ENCODE results near the gene EXOC4.
"Not testable (repeated sequence)": the region's sequence is repeated elsewhere in the genome, so short reads cannot be mapped to it uniquely, and the experiment has no call there.

The EXOC4 gene

GRCh38 chr7:134058980-134059379, 806.1 kb downstream of the EXOC4 start:
- no peak for DNase-seq

GRCh38 chr7:134059921-134060320, 807.0 kb downstream of the EXOC4 start:
- no peak for DNase-seq

GRCh38 chr7:134060874-134061273, 808.0 kb downstream of the EXOC4 start:
- no peak for DNase-seq

- no peak for DNase-seq
Measured at GRCh38 chr7:134062460-134062859, 809.6 kb downstream of the EXOC4 start.

GRCh38 chr7:134065415-134065814, 812.5 kb downstream of the EXOC4 start:
- DNase-seq: no peak

GRCh38 chr7:134067164-134067563, 814.3 kb downstream of the EXOC4 start:
- DNase-seq: no peak

GRCh38 chr7:134068670-134069069, 815.8 kb downstream of the EXOC4 start:
- DNase-seq: no peak

- no peak for DNase-seq
Measured at GRCh38 chr7:134069187-134069586, 816.3 kb downstream of the EXOC4 start.

GRCh38 chr7:134070673-134071072, 817.8 kb downstream of the EXOC4 start:
- no peak for DNase-seq

- DNase-seq: no peak
Measured at GRCh38 chr7:134071355-134072331, 818.8 kb downstream of the EXOC4 start.

- no peak for DNase-seq
Measured at GRCh38 chr7:134073276-134073675, 820.4 kb downstream of the EXOC4 start.

GRCh38 chr7:134075799-134076198, 822.9 kb downstream of the EXOC4 start:
- DNase-seq: no peak

- not testable (repeated sequence) for DNase-seq
Measured at GRCh38 chr7:134077560-134077959, 824.7 kb downstream of the EXOC4 start.

- no peak for DNase-seq
Measured at GRCh38 chr7:134078991-134079390, 826.1 kb downstream of the EXOC4 start.

GRCh38 chr7:134081695-134082094, 828.8 kb downstream of the EXOC4 start:
- no peak for DNase-seq

- no peak for DNase-seq
Measured at GRCh38 chr7:134083766-134084487, 831.0 kb downstream of the EXOC4 start.

GRCh38 chr7:134084488-134085144, 831.7 kb downstream of the EXOC4 start:
- DNase-seq: no peak

GRCh38 chr7:134085311-134085710, 832.4 kb downstream of the EXOC4 start:
- DNase-seq: no peak

- no peak for DNase-seq
Measured at GRCh38 chr7:134086998-134087735, 834.3 kb downstream of the EXOC4 start.

- no peak for DNase-seq
Measured at GRCh38 chr7:134088199-134088598, 835.3 kb downstream of the EXOC4 start.

GRCh38 chr7:134089446-134089845, 836.6 kb downstream of the EXOC4 start:
- no peak for DNase-seq

GRCh38 chr7:134098072-134098471, 845.2 kb downstream of the EXOC4 start:
- DNase-seq: no peak

GRCh38 chr7:134101716-134102115, 848.8 kb downstream of the EXOC4 start:
- no peak for DNase-seq

Measured in NCI-H1105 (cell line).